Mesothelial cell of epicardium (in vitro differentiated cells): ENCODE data around the gene CCDC28B. TPM values are rescaled to one million over a fixed set of nuclear protein-coding genes. Genes with fewer than 3 reads are reported as not detected.

Experiments used
- DNase-seq, 2 experiments: peaks; one replicate each; pipeline ENCODE4 v3.0.0; 2021; ENCODE audit warnings: low spot score in 2 of 2; ENCODE audit not compliant: unreplicated experiment in 2 of 2
- H3K27ac Mint-ChIP-seq: 2 replicates; pipeline ENCODE4 v1.8.0; 2021; ENCODE audit warnings: mixed read lengths
- H3K27me3 Mint-ChIP-seq: 2 replicates; pipeline ENCODE4 v1.8.0; 2021; ENCODE audit warnings: low read depth, mixed read lengths
- H3K36me3 Mint-ChIP-seq: 2 replicates; pipeline ENCODE4 v1.8.0; 2021; ENCODE audit warnings: mixed read lengths
- H3K4me1 Mint-ChIP-seq: 2 replicates; pipeline ENCODE4 v1.8.0; 2021; ENCODE audit warnings: mixed read lengths
- H3K4me3 Mint-ChIP-seq: 2 replicates; pipeline ENCODE4 v1.8.0; 2021; ENCODE audit warnings: mild to moderate bottlenecking, moderate library complexity, mixed read lengths
- H3K9me3 Mint-ChIP-seq: 2 replicates; pipeline ENCODE4 v1.8.0; 2021; ENCODE audit warnings: mixed read lengths
- total RNA-seq: library from RNA; stranded (reverse); gene quantifications from 3 replicates; pipeline ENCODE4 v1.2.1, GENCODE V29; 2021
- TF ChIP-seq, protein P1 (sequence below): fragments of 200-600 bp; sonication (generic); IDR thresholded peaks from one replicate; pipeline ENCODE4 v1.5.0; 2021; ENCODE audit warnings: antibody characterized with exemption; ENCODE audit not compliant: unreplicated experiment

CCDC28B gene
- total RNA-seq, 1 donor from 2014 or later = 21.6 TPM

DNA sequence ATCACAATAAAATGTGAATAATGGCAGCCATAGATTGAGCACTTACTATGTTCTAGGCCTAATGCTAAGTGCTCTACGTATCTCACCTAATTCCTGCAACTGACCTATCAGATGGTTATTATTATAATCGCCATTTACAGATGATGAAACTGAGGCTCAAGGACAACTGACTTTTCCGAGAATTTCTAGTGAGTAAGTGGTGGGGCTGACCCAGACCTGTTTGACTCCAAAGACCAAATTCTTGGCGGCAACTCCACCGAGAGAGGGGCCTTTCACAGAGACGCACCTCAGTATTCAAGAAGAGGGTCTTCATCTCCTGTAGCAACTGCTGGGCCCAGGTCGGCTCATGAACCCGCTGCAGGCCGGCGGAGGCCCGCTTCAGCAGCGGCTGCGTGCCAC is 21.2 kb downstream of the CCDC28B start:
- Mint-ChIP-seq H3K27me3 (no peaks in the 10 kb centered on the region), H3K4me3 (peak overlapping the region; percentile 98), H3K27ac (peak overlapping the region; percentile 98), H3K9me3 (no peaks in the 10 kb centered on the region), H3K36me3 (peaks cover 15% of the 10 kb centered on the region), H3K4me1 (peaks cover 25% of the 10 kb centered on the region)
- TF ChIP-seq, protein P1, sequence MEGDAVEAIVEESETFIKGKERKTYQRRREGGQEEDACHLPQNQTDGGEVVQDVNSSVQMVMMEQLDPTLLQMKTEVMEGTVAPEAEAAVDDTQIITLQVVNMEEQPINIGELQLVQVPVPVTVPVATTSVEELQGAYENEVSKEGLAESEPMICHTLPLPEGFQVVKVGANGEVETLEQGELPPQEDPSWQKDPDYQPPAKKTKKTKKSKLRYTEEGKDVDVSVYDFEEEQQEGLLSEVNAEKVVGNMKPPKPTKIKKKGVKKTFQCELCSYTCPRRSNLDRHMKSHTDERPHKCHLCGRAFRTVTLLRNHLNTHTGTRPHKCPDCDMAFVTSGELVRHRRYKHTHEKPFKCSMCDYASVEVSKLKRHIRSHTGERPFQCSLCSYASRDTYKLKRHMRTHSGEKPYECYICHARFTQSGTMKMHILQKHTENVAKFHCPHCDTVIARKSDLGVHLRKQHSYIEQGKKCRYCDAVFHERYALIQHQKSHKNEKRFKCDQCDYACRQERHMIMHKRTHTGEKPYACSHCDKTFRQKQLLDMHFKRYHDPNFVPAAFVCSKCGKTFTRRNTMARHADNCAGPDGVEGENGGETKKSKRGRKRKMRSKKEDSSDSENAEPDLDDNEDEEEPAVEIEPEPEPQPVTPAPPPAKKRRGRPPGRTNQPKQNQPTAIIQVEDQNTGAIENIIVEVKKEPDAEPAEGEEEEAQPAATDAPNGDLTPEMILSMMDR = no peak
- DNase-seq = no peak

DNA sequence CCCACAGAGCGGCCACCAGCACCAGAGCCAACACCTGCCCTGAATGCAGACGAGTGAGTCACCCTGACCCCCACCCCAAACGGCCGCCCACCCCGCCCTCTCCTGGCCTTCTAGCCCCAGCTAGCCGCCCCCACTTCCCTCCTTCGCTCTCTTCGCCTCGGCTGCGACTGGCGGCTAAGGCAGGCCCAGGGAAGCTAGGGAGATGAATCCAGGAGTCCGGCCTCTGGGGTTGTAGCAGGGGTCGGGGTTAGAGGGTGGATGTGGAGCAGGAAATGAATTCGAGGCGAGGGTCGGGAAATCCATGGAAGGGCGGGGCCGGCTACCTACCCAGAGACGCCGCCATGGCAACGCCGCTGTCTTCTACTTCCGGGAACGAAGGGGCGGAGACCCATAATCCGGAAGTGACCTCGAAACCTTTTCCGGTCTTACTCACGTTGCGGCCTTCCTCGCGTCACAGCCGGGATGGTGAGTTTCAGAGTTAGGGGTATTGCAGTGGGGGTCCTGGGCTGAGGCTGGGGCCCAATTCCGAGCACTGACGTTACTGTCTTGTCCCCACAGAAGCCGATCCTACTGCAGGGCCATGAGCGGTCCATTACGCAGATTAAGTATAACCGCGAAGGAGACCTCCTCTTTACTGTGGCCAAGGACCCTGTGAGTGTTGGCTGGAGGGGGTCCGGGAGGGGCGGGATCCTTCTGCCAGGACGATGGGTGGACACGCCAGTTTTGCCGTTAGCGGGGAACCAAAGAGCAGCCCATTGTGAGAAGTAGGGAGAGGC is 21.8 kb downstream of the CCDC28B start, which contains the start of the genes EIF3I and TMEM234:
EIF3I (plus strand) TSS at position 428 of the 776 bp plus-strand sequence; CDS start at position 463, 35 bp downstream.
TMEM234 (minus strand) TSS at position 374 of the 776 bp plus-strand sequence; CDS start at position 343, 31 bp downstream.
- no peaks in the 10 kb centered on the region for H3K9me3 Mint-ChIP-seq
- peak within 1 kb of the TSS; percentile 98 for H3K27ac Mint-ChIP-seq
- H3K27me3 Mint-ChIP-seq = no peaks in the 10 kb centered on the region
- peaks cover 15% of the 10 kb centered on the region for H3K36me3 Mint-ChIP-seq
- peaks cover 25% of the 10 kb centered on the region for H3K4me1 Mint-ChIP-seq
- TF ChIP-seq, protein P1 = no peak
- H3K4me3 Mint-ChIP-seq = peak within 1 kb of the TSS; percentile 98
- DNase-seq = peak; percentile 76 to 88

DNA sequence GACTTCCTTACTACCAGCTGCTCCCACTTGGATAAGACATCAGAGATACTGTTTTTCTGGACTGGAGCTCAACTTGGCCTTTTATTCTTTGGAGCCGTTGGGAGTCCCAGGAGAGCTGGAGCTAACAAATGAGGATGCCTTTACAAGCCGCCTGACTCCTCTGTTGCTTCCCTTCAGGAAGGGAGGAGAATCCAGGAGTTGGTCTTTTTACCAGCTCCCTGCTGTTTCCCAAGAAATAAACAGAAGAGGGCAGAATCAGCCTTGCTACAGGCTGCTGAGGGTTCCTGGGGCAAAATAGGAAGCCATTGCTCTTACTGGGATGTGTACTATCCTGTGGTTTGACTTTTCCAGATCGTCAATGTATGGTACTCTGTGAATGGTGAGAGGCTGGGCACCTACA is 23.3 kb downstream of the CCDC28B start:
- TF ChIP-seq, protein P1 = no peak
- peak overlapping the region; percentile 98 for H3K4me3 Mint-ChIP-seq
- H3K36me3 Mint-ChIP-seq = peaks cover 26% of the 10 kb centered on the region
- DNase-seq = no peak
- H3K9me3 Mint-ChIP-seq = no peaks in the 10 kb centered on the region
- no peaks in the 10 kb centered on the region for H3K27me3 Mint-ChIP-seq
- H3K4me1 Mint-ChIP-seq = peaks cover 25% of the 10 kb centered on the region
- peak overlapping the region; percentile 18 for H3K27ac Mint-ChIP-seq

DNA sequence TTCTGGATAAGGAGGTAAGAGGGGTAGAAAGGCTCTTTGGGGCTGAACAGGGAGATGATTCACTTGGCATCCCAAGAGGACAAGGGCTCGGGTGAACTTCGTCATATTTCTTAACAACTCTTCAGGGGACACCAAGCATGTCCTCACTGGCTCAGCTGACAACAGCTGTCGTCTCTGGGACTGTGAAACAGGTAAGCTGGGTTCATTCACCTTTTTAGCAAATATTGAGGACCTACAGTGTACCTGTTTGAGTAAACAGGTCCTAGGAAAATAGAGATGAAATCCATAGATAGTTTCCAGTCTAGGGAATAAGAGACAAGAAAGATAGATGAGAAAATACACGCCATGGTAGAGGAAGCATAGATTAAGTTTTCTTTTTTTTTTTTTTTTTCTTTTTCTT is 23.9 kb downstream of the CCDC28B start:
- TF ChIP-seq, protein P1 = no peak
- H3K9me3 Mint-ChIP-seq = no peaks in the 10 kb centered on the region
- H3K4me3 Mint-ChIP-seq = peak overlapping the region; percentile 98
- H3K27ac Mint-ChIP-seq = peak overlapping the region; percentile 18
- H3K4me1 Mint-ChIP-seq = peaks cover 25% of the 10 kb centered on the region
- H3K27me3 Mint-ChIP-seq = no peaks in the 10 kb centered on the region
- H3K36me3 Mint-ChIP-seq = peaks cover 31% of the 10 kb centered on the region
- no peak for DNase-seq

DNA sequence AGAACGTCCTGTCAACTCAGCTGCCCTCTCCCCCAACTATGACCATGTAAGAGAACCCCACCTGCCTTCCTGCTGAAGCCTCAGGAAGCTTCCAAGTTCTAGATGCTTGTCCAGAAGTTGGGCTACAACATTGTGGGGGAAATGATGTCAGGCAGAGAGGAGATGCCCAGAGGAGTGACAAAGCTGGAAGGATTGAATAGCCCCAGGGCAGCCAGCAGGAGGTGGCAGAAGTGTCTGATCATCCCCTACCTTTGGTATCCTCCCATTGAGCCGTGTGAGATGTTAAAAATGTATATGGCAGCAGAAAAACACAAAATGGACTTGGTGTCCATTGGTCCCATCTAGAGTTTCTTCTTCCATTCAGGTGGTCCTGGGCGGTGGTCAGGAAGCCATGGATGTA is 28.4 kb downstream of the CCDC28B start:
- TF ChIP-seq, protein P1 = no peak
- Mint-ChIP-seq H3K4me3 (no peak overlapping the region), H3K27ac (no peak overlapping the region), H3K9me3 (no peaks in the 10 kb centered on the region), H3K4me1 (peaks cover 4% of the 10 kb centered on the region), H3K36me3 (peaks cover 41% of the 10 kb centered on the region), H3K27me3 (no peaks in the 10 kb centered on the region)
- no peak for DNase-seq
